PFSK-1 (cell line): Measurements from ENCODE around the gene TGM6.

Source experiments
- FOXP2 ChIP-seq: optimal IDR thresholded peaks from 2 replicates; pipeline ENCODE3; 2011; ENCODE audit warnings: borderline replicate concordance, control low read depth, inconsistent platforms; ENCODE audit not compliant: insufficient read depth; ENCODE audit errors: extremely low read length, extremely low read depth
- POLR2AphosphoS5 ChIP-seq: IDR thresholded peaks from 2 replicates; pipeline ENCODE4 v1.6.1; 2012; ENCODE audit warnings: low read depth, mild to moderate bottlenecking, control low read depth, low read length, moderate library complexity
- REST ChIP-seq, 2 experiments: IDR thresholded peaks; 2 replicates each; pipeline versions ENCODE4 v1.6.1 to v1.8.0; 2011 to 2012; ENCODE audit warnings: low read depth in 2 of 2, low read length in 2 of 2, control low read depth in 1 of 2, inconsistent platforms in 1 of 2, mild to moderate bottlenecking in 1 of 2, moderate library complexity in 1 of 2; ENCODE audit not compliant: insufficient read depth in 1 of 2
- SIN3A ChIP-seq: IDR thresholded peaks from 2 replicates; pipeline ENCODE4 v1.6.1; 2012; ENCODE audit warnings: mild to moderate bottlenecking, low read length, moderate library complexity, borderline replicate concordance; ENCODE audit not compliant: insufficient read depth
- TAF1 ChIP-seq: IDR thresholded peaks from 2 replicates; pipeline ENCODE4 v1.6.1; 2012; ENCODE audit warnings: low read length, control low read depth, borderline replicate concordance; ENCODE audit not compliant: insufficient read depth

The TGM6 gene

DNA sequence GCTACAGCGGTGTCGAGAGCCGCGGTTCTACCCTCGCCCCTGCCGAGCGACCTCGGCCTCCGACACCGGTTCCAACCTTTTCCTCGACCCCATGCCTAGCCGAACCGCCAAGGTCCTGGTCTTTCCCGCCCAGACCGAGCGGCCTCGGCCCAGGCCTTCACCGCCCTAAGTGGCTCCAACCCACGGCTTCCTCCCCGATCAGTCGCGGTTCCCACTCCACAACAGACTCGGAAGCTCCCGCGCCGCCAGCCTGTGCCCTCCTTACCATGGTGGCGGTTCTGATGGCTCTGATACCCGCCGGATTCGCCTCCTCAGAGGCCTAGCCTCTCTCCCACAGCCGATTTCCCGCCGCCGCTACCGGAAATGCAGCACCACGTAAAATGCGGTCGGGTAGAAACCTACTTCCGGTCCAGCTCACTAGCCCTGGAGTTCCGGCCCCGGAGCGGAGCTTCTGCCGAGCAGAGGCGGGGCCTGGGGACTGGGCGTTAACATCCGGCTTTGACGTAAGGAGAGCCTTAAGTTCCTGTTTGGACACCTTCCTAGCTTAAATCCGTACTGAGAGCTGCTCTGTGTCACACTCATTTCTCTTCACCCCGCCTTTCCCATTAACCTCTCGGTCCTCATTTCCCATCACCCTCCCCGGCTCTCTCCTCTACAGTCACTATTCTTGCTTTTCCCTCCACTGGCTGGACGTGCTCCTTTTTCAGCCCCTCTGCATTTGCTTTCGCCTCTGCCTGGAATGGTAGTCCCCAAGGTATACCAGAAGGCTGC is 89.9 kb downstream of the TGM6 start, which contains the start of gene SNRPB:
Gene SNRPB (minus strand): TSS at position 367 of the 771 bp plus-strand sequence. CDS start 99 bp downstream, at position 268.
- TF ChIP-seq TAF1 (peak; percentile 99), POLR2AphosphoS5 (peak; percentile 98), REST (IDR thresholded peaks at IDR 0.05; ENCODE audit: insufficient read depth in 1 of 2, low read depth in 2 of 2, low read length in 2 of 2) (peak; percentile 51 to 66; a peak in 2 of 4 replicates), FOXP2 (no peak), SIN3A (0 out of 2 replicates have a peak, but pooled peaks have one; percentile 34)

GRCh38 chr20:2473516-2473915 is 92.8 kb downstream of the TGM6 start:
- TF ChIP-seq REST (IDR thresholded peaks at IDR 0.05; ENCODE audit: insufficient read depth in 1 of 2, low read depth in 2 of 2, low read length in 2 of 2) (no peak), SIN3A (no peak), FOXP2 (no peak), POLR2AphosphoS5 (no peak), TAF1 (no peak)

GRCh38 chr20:2475850-2476741 is 95.4 kb downstream of the TGM6 start:
- TF ChIP-seq TAF1 (no peak), SIN3A (no peak), FOXP2 (no peak), POLR2AphosphoS5 (no peak), REST (IDR thresholded peaks at IDR 0.05; ENCODE audit: insufficient read depth in 1 of 2, low read depth in 2 of 2, low read length in 2 of 2) (no peak)

DNA sequence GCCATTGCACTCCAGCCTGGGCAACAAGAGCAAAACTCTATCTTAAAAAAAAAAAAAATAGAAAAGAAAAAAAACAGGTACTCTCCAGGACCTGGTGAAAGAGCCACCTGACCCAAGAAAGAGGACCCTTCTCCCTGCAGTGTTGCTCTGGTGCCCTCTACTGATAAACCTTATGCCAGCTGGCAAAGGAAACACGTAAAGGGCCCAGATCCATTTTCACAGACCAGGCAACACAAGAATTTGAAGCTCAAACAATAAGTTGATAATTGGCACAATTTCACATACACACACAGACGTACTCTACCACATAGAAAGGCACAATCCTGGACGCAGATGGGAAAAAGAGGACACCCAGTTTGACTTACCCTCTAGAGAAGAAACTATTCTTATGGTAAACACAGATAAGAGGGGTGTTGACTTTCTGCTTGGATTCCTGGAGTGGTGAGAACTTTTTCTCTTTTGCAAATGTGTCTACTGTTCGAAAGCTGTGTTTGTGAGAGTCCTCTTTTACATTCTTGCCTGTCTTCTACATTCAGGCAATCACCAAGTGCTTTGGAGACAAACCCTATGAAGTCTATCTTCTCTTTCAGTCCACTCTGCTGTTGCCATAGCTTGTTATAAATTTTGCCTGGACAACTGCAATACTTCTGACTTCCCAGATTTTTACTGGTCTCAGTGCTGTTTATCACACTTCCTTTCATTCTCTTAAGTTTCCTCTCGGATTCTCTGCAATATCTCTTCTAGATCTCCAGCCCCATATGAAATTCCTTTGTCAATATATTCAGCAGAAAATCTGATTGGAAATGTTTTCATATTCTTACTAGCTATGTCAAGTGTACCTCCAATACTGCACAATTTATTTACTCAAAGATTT is 96.3 kb downstream of the TGM6 start:
- TF ChIP-seq FOXP2 (no peak), POLR2AphosphoS5 (no peak), SIN3A (no peak), REST (IDR thresholded peaks at IDR 0.05; ENCODE audit: insufficient read depth in 1 of 2, low read depth in 2 of 2, low read length in 2 of 2) (no peak), TAF1 (no peak)
